GM18520 (cell line): ENCODE measurements around the gene CD99L2.
A peak's percentile ranks its signal among the peaks of the same experiment; 100 is the strongest.

ENCODE experiments used
- ATAC-seq: cut with Tn5 transposase; IDR thresholded peaks from one replicate; pipeline ENCODE4 v1.9.1; 2021; ENCODE audit not compliant: unreplicated experiment

The CD99L2 gene, protein sequence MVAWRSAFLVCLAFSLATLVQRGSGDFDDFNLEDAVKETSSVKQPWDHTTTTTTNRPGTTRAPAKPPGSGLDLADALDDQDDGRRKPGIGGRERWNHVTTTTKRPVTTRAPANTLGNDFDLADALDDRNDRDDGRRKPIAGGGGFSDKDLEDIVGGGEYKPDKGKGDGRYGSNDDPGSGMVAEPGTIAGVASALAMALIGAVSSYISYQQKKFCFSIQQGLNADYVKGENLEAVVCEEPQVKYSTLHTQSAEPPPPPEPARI

DNA sequence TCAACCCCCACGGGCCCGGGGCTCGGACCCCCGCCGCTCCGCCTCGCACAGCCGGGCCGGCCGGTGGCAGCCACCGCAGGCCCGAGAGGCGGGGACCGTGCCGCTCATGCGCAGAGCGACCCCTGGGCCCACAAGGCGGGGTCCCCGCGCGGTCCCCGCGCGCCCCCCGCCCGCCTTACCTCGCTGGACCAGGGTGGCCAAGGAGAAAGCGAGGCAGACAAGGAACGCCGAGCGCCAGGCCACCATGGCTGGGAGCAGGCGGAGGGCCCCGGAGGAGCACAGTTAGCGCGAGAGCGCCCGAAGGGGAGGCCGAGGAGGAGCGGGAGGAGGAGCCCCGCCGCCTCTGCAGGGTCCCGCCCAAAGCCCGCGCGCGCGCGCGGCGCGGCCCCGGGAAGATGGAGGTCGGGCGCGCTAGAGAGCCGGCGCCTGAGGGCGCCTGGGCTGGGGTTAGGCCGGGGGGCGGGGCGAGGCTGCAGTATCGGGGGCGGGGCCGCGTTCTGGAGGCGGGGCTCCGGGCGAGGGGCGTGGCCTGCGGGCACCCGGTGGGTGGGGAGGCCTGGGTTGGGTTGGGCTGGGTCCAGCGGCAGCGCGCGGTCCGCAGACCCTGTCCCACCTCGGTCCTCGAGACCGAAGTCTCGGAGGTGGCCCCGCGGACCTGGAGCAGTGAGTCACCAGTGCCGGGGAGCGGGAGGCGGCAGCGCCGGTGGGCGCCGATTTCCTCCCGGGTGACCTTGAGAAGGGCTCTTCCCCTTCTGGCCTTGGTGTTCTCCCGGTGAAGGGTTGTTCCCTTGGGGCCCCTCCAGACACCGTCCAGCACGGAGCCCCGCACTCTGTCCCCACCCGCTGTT lies at the start of gene CD99L2:
CD99L2 (minus strand) TSS at position 326 of the 848 bp plus-strand sequence; CDS start at position 246, 80 bp downstream.
- ATAC-seq, result peak; percentile 76

DNA sequence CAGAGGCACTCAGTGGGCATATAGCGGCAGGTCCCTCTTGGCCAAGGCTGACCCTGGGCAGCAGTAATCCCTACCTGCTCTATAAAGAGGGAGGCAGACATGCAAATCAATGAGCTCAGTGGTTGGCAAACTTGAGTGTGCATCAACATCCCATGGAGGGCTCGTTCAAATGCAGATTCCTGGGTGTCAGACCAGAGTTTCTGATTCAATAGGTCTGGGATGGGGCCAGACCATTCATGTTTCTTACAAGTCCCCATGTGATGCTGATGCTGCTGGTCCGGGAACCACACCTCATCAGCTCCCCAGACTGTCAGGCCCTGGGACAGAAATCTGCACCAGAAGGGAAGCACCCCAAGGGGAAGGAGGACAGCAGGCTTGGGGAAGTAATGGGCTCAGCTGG lies 45.8 kb upstream of the CD99L2 start:
- no peak for ATAC-seq

DNA sequence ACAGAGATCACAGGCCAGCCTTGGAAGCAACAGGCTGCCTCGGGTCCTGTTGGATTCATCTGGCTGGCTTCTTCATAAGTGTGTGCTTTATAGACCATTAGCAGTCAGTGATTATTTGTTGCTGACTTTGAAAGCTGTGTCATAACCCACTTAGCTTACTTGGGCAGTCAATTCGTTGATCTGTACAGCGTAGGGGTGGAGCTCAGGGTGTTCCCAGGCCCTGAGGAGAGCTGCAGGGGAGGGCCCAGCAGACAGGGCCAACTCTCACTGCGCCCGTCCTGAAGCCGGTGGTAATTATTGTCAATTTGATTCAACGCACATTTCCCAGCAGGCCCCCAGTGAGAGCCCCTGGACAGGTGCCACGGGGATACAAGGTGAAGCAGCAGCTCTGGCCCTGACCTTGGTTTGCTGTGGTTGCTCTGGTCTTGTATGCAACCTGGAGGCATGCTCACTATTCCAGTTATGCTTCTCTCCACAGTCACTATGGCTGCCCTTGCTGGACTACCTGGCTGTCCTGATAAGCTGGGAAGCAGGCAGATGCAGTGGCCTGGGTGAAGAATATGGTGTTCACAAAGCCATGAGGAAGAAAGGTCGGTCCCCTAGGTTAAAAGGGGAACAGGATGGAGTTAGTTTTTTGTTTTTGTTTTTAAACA lies 44.6 kb upstream of the CD99L2 start:
- ATAC-seq, result no peak

DNA sequence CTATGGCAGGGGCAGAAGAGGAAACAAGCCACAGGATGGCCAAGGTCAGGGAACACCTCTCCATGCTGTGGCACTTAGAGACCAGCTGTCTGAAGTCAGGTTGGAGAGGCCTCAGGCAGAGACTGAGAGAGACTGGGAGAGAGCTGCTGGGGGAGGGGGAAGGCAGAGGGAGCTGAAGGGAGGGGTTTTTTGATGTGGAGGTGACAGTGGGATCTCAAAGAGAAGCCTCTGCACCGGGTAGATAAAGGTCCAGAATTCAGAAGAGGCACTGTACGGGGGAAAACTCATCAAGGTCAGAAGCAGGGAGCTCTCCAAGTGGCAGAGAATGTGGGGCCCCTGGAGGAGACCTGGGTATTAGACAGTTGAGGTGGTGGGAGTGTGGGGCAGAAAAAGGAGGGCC lies 43.1 kb upstream of the CD99L2 start:
- no peak for ATAC-seq

DNA sequence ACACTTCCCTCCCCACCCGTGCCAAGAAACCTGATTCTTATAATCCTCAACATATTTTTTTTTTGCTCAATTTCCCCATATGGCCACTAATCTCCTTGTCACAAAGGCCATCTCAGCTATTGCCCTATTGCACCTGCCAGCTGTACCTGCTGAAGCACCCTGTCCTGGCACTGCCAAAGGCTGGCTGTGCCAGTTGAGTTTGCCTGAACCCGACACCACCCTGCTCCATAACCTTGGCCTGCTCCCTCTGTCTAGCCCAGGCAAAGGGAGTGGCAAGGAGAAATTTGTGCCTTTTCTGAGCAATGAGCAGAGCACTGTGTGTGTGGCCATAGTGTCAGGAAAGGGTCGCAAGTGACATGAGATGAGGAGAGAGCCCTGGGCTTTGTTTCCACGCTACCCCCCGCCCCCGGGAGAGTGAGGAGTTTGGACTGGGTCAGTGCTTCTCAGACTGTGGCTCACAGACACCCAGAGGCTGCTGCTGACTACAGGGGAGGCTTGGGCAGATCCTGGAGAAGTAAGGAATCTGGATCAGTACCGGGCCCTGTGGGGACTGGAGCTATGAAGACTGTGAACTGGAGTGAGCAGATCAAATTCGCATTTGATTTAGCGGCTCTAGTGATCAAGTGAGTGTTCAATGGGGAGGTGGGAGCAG lies 42.5 kb upstream of the CD99L2 start:
- no peak for ATAC-seq

DNA sequence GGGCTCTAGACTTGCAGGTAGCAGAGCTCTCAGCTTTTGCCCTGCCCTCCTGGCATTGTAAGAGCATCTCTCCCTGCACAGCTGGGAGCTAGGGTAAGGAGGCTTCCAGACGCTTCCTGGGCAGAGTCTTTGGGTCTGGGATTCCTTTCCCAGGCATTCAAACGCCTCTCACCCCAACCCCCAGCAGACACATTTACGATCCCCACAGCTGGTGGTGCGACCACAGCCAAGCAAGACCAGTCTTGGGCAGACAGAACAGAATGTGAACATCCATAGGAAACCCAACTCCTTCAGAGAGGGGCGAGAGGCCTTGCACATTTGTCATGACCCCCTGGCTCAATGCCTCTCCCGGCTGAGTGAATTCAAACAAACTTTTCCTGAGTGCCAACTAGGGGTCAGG lies 38.1 kb upstream of the CD99L2 start:
- ATAC-seq, result no peak

DNA sequence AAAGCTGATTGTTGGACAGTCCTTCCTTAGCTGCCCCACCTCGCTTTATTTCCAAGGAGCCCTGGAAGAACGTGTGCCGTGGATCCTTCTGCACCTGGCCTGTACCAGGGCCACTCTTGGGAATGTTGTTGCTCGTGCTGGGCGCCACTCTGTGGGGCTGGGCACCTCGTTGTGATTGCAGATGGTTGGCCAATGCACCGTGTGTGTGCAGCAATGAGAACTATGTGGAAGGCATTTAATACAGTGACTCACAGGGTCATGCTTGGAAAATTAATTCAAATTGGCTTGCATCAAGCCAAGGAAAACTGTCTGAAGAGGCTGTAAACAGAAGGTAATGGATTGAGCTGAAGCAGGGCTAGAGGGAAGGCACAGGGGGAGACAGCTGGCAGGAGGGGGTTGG lies 37.0 kb upstream of the CD99L2 start:
- ATAC-seq, result no peak

DNA sequence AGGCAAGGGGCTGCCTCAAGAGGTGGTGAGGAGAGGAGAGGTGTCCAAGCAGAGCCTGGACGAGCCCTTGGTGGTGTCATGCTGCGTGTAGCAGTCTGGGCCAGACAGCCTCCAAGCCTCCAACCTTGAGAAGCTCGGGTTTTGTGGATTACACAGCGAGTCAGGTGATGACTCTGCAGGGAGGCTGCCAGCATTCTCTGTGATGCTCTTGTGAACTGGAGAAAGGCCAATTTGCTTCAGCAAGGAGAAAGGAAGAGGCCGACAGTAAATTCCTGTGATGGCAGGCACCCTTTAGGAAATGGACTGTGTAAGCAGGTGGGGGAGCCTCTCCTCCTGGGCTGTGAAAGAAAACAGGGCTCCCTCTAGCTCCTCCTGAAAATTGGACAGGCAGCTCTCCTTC lies 36.0 kb upstream of the CD99L2 start:
- no peak for ATAC-seq

DNA sequence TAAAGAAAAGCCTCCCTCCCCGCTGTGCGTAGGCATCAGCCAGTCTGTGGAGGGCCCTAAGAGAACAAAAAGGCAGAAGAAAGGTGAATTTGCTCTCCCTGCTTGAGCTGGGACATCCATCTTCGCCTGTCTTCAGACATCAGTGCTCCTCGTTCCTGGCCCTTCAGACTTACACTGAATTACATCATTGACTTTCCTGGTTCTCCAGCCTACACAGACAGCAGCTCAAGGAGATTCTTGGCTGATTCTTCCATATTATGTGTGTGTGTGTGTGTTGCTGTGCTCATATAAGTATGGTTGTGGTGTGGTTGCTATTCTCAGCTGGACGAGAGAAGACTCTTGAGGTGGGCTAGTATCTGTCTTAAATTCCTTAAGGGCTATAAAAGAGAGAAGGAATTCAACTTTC lies 35.5 kb upstream of the CD99L2 start:
- ATAC-seq, result no peak

DNA sequence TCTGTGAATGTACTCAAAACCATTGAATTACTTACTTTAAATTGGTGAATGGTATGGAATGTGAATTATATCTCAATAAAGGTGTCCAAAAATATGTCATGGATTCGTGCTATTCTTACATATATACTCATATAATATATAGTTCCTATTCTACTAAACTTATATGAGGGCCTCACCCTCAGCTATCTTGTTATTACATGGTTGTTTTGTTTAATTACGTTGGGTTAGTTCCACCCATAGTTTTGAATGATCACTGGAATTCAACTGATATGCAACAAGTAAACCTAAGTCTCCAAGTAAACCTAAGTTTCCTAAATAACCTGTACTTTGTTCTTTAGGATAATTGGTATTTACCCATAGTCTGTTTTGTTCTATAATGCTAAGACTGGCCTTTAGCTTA lies 30.6 kb upstream of the CD99L2 start:
- ATAC-seq, result no peak

DNA sequence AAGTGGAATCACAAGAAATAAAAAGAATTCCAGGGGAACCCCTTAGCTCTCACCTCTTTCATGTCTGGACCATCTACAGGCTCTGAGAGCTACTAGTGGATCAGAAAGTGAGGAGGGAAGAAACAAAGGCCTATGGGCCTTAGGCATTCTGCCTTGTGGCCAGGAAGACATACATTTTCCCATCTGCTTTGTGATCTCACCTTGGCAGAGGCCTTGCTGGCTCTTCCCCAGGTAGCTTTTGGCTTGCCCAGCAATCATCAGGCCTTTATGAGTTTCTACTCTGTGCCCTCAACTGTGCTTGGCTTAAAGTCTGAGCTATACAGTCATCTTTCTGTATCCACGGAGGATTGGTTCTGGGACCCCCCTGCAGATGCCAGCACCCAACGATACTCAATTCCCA lies 28.3 kb upstream of the CD99L2 start:
- no peak for ATAC-seq

DNA sequence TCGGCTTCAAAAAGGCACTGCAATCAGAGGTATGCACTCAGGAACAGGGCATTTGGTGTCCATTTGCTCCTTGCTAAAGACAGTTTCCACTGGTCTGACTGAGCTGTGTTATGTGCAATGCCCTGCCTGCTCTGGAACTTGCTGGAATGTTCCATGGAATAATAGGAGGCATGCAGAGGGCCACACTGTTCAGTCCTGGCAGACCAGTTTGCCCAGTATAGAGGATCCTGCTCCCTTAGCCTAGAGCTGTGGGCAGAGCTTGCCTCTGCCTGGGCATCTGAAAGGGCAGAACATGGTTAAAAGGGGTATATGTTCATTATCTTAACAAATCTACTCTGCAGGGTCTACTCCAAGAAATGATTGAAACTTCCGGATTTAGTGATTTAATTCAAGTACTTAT lies 27.8 kb upstream of the CD99L2 start:
- no peak for ATAC-seq

DNA sequence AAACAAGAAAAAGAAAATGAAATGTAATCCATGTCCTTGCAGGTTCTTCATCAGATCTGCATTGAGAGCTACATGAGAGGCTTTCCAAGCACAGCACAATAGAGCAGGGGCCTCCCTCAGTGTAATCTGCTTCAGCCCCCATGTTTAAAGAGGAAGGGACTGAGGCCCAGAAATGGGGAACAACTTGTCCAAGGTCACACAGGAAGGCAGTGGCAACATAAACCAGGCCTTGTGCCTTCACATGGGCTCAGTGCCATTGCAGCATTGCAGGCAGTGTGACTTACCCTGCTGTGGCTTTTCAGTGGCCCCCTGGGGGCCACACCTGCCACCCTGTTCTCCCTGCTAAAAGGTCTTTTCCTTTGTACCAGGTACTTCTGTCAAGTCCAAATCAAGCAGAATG lies 20.9 kb upstream of the CD99L2 start:
- no peak for ATAC-seq

DNA sequence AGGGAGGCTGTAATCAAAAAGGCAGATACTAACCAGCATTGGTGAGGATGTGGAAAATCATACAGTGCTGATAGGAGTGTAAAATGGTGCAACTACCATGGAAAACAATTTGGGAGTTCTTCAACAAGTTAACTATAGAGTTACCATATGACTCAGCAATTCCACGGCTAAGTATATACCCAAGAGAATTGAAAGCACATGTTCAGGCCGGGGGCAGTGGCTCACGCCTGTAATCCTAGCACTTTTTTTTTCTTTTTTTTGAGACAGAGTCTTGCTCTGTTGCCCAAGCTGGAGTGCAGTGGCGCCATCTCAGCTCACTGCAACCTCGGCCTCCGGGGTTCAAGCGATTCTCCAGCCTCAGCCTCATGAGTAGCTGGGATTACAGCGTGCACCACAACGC lies 15.0 kb upstream of the CD99L2 start:
- no peak for ATAC-seq

DNA sequence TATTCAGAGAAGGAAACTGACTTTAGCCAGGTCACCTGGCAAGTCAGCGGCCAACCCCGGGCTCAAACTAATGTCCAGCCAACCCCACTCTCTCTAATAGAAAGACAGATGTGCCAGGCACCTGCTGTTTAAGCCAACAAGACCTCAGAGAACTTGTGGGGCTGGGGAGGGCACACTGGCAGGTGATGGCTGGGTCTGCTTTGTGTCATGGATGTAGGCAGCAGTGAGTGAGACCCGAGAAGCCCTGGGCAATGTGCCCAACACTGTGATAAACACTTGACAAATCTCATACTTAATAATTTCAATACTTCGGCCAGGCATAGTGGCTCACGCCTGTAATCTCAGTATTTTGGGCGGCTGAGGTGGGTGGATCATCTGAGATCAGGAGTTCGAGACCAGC lies 9.0 kb upstream of the CD99L2 start:
- ATAC-seq, result no peak

DNA sequence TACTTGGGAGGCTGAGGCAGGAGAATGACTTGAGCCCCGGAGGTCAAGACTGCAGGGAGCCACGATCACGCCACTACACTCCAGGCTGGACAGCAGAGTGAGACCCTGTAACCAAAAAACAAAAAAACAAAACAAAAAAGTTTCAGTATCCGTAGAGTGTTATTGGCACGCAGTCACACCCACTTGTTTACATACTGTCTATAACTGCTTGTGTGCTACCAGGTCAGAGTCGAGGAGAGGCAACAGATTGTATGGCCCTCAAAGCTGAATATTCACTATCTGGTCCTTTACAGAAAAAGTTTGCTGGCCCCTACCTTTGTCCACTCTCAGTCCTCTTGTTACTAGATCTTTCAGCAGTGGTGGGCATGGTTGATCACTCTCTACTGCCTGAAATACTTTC lies 8.2 kb upstream of the CD99L2 start:
- ATAC-seq, result no peak

DNA sequence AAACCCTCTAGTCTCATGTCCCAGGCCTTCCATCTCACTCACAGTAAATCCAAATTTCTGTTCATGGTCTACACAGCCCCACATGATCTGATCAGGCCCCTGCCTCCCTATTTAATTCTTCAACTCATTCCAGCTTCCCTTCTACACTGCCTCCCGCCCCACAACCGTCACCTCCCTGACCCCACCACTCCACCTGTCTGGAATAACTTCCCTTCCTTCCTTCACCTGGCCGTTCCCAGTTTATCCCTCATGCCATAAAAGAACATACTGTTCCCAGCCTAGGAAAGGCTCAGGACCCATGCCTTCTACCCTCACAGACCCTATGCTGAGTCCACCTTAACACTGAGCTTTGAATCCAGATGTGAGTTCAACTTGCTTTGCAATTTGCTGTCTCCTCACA lies 6.8 kb upstream of the CD99L2 start:
- ATAC-seq, result no peak

DNA sequence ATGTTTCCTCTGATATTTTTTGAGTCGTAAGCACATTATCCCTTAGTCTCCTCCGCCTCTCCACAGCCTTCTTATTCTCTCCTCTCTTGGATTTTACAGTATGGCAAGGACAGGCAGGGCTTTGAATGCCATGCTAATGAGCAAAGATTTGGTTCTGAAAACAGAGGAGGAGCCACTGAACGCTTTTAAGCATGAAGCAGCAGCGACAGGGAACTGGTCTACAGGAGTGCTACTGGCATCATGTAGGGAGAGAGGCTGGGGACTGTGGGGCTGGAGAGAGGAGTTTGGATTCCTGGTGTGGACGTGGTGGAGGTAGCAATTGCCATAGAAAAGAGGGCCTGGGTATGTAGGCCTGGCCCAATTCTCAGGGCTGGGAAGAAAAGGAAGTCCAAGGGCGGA lies 4.6 kb upstream of the CD99L2 start:
- no peak for ATAC-seq

DNA sequence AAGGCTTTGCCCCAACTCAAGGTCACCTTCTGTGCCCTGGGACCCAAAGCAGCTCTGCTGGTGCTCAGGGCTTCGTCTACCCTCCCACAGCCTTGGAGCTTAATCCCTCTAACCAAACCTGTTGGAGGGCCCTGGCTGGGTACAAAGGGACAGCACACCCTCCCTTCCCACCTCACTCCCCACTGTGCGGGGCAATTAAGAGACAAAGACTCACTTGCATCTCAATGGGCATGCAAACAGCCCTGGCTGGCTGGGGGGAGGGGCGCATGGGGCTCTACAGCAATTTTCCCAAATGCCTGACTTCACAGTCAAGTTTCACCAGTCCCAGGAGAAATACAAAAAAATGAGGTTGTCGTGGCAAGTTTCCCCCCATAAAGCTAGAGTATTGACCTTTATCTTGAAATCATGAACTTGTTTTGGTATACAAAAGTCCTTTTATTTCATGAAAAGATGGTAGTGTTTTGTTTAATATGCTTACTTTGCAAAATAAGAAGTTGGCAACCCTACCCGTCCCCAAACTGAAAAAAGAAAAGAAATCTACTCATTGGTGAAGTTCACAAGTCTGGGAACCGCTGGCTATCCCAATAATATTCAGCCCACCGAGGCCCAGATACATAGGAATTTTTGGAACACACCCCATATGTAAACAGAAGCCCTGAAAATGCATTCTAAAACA lies 4.1 kb upstream of the CD99L2 start:
- no peak for ATAC-seq

DNA sequence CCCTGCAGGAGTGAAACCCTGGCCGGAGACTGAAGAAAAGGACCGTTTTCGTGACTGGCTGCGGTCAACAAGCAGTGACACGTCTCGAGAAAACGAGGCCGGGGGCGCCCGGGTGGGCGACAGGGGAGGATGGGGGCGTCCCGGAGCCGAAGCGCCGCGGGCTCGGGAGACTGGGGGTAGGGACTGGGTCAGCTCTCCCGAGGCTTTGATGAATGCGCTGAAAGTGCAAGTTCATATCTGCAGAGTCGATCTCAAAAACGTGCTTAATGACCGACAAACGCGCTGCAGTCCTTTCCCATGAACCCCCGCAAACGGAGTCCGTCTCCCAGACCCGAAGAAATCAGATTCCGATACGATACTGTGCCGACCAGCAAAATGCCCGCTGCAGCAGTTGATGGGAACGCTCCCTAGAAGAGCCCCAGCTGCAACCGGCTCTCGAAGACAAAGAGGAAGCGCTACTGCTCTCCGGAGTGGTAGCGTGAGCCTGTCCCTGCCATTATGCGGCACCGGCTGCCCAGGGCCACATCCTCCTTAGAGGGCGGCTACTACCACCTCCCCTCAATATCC lies 806 bp upstream of the CD99L2 start:
- ATAC-seq, result no peak
